AG08395 (cell line): ENCODE measurements around the gene SLC26A8.
"Not testable (repeated sequence)": the region's sequence is repeated elsewhere in the genome, so short reads cannot be mapped to it uniquely, and the experiment has no call there.

Experiments
- DNase-seq: peaks from one replicate; pipeline ENCODE4 v3.0.0; 2012; ENCODE audit warnings: mixed read lengths, low spot score

Gene SLC26A8

DNA sequence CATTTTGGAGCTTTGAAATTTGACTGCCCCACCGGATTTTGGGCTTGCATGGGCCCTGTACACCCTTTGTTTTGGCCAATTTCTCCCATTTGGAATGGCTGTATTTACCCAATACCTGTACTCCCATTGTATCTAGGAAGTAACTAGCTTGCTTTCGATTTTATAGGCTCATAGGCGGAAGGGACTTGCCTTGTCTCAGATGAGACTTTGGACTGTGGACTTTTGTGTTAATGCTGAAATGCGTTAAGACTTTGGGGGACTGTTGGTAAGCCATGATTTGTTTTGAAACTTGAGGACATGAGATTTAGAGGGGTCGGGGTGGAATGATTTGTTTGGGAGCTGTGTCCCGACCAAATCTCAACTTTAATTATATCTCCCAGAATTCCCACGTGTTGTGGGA is 83.3 kb downstream of the SLC26A8 start:
- DNase-seq: not testable (repeated sequence)

DNA sequence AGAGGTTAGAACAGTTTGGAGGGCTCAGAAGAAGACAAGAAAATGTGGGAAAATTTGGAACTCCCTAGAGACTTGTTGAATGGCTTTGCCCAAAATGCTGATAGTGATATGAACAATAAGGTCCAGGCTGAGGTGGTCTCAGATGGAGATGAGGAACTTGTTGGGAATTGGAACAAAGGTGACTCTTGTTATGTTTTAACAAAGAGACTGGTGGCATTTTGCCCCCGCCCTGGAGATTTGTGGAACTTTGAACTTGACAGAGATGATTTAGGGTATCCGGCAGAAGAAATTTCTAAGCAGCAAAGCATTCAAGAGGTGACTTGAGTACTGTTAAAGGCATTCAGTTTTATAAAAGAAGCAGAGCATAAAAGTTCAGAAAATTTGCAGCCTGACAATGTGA is 84.4 kb downstream of the SLC26A8 start:
- DNase-seq: not testable (repeated sequence)

DNA sequence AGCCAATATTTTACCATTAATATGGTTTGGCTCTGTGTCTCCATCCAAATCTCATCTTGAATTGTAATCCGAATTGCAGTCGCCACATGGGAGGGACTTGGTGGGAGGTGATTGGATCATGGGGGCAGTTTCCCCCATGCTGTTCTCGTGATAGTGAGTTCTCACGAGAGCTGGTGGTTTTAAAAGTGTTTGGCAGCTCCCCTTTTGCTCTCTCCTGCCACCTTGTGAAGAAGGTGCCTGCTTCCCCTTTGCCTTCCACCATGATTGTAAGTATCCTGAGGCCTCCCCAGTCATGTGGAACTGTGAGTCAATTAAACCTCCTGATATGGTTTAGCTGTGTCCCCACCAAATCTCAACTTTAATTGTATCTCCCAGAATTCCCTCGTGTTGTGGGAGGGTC is 85.2 kb downstream of the SLC26A8 start:
- DNase-seq: not testable (repeated sequence)

DNA sequence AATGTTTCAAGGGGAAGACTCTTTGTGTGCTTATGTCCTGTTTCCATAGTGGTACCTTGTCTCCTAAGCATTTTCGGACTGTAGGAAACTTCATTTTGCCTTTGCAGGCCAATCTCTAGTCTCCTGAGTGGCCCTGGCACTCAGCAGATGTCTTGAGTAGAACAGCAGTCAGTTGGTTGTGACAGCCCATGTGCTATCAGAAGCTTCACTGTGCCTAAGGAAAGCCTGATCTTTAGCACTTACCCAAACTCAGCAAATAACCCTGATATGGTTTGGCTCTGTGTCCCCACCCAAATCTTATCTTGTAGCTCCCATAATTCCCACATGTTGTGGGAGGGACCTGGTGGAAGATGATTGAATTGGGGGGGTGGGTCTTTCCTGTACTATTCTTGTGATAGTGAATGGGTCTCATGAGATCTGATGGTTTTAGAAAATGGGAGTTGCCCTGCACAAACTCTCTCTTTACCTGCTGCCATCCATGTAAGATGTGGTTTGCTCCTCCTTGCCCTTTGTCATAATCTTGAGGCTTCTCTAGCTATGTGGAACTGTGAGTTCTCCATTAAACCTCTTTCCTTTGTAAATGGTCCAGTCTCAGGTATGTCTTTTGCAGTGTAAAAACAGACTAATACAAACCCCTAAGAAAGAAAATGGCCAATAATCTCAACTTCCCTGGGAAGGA is 87.6 kb downstream of the SLC26A8 start:
- DNase-seq: no peak

DNA sequence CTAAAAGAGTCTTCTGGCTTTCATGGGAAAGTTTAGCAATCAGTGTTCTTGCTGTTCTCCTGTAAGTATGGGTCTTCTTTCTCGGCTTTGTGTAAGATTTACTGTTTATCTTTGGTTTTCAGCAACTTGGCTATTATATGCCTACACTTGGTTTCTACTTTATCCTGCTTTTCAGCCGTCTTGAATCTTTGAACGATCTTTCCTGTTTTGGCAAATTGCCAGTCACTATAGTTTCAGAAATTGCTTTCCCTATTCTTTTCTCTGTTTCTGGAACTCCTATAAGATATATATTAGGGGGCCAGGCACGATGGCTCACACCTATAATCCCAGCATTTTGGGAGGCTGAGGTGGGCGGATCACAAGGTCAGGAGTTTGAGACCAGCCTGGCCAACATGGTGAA is 89.0 kb downstream of the SLC26A8 start:
- DNase-seq: no peak

DNA sequence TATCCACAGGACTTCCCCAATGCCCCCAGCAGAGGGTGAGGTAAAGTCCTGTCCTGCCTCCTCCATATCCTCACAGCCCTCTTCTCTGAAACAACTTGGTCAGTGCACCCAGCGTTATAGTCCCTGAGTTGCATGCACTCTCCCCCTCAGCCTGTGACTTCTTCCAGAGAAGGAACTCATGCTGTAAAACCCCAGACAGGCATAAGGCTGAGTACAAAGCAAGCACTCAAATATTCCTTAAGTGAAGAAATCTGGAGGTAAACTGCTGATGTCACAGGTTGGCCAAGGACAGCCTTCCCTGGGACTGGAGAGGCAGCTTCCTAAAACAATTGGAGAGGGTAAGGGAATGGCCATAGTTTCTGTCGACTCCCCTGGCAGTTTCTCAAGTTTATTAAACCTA is 90.6 kb downstream of the SLC26A8 start:
- DNase-seq: no peak

DNA sequence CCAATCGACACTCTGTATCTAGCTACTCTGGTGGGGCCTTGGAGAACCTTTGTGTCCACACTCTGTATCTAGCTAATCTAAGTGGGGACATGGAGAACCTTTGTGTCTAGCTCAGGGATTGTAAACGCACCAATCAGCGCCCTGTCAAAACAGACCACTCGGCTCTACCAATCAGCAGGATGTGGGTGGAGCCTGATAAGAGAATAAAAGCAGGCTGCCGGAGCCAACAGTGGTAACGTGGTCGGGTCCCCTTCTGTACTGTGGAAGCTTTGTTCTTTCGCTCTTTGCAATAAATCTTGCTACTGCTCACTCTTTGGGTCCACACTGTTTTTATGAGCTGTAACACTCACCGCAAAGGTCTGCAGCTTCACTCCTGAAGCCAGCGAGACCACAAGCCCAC is 92.6 kb downstream of the SLC26A8 start:
- not testable (repeated sequence) for DNase-seq

DNA sequence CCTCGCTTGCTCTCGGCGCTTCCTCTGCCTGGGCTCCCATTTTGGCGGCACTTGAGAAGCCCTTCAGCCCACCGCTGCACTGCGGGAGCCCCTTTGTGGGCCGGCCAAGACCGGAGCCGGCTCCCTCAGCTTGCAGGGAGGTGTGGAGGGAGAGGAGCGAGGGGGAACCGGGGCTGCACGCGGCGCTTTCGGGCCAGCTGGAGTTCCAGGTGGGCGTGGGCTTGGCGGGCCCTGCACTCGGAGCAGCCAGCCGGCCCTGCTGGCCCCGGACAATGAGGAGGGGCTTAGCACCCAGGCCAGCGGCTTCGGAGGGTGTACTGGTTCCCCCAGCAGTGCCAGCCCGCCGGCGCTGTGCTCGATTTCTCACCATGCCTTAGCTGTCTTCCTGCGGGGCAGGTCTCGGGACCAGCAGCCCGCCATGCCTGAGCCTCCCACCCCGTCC is 93.3 kb downstream of the SLC26A8 start:
- DNase-seq: no peak

DNA sequence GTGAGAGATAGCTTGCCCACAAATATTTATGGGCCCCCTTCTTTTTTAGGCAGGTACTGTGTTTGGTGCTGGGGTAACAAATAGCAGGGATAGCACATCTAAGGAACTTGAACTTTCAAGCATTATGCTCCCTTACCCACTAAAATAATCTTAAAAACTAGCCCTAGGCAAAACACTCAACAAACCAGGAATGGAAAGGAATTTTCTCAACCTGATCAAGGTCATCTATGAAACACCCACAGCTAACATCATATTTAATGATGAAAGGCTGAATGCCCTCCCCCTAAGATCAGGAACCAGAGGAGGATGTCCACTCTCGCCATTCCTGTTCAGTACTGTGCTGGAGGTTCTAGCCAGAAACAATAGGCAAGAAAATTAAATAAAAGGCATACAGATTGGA is 94.8 kb downstream of the SLC26A8 start:
- DNase-seq: no peak

DNA sequence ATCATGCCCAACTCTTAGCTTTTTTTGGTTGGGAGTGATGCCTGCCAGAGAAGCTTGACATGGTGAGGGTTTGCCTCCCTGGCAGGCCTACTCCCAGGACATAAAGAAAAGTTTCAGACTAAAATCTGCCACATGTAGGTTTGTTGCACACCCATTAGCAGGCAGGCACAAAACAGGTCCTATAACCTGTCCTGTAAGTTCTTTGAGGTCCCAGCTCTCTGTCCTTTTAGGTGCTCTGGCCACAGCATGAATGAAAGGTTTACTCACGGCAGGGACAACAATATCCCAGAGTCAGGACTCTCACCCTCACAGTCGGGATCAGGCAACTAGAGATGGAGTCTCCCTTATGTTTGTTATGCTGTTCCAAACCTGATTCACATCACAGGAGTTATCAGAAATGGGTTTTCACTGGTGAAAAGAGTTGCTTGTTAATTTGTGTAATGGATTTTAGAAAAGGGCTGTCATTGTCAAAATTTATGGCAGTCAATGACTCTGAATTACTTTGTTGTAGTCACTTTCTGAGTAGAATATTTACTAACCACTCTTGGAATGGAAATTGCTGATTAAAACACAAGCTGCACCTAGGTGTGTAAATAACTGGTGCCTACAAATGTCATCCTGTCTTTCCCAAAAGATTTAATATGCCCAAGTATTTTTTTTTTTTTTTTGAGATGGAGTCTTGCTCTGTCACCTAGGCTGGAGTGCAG is 97.8 kb downstream of the SLC26A8 start:
- DNase-seq: no peak

DNA sequence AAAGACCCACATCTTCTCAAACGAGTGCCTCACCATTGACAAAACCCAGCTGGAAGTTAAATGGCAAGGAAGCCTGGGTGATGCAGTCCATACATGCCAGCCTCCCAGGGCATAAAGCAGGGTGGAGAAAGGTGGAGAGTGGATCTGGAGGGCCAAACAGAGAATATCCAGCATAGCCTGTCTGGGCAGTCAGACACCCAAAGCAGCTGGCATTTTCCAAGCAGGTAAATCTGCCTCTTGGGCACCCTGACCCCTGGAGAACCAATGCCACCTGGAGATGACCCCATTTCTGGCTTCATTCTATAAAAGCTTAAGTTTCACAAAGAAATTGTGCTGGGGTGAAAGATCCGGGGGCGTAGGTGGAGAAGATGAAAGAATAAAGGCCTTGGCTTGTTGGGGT is 98.5 kb downstream of the SLC26A8 start:
- no peak for DNase-seq

DNA sequence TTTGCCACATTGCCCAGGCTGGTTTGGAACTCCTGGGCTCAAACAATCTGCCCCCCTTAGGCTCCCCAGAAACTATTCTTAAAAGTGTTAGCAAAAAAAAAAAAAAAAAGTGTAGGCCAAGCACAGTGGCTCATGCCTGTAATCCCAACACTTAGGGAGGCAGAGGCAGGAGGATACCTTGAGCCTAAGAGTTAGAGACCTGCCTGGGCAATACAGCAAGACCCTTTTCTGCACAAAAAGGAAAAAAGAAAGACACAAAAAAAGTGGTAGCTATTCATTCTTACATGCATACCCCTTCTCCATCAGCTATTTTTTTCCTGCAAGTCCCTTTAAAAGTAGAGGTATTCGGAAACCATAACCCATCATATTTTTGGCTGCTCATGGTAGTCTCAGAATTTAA is 100.3 kb downstream of the SLC26A8 start:
- DNase-seq: no peak

DNA sequence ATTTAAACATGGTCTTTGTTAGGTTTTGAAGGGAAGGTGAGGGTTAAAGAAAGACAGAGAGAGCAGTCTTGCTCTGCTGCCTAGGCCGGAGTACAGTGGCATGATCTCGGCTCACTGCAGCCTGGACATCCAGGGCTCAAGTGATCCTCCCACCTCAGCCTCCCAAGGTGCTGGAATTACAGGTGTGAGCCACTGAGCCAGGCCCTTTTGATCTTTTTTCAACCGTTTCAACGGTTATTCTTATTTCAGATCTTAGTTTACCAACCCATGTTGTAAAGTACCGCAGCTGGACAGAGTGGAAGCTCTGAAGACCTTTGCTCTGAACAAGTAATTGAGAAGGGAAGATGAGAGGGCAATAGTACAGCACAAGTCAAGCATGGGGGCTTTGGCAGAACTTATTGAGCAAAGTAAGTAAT is 102.3 kb downstream of the SLC26A8 start:
- DNase-seq: no peak

DNA sequence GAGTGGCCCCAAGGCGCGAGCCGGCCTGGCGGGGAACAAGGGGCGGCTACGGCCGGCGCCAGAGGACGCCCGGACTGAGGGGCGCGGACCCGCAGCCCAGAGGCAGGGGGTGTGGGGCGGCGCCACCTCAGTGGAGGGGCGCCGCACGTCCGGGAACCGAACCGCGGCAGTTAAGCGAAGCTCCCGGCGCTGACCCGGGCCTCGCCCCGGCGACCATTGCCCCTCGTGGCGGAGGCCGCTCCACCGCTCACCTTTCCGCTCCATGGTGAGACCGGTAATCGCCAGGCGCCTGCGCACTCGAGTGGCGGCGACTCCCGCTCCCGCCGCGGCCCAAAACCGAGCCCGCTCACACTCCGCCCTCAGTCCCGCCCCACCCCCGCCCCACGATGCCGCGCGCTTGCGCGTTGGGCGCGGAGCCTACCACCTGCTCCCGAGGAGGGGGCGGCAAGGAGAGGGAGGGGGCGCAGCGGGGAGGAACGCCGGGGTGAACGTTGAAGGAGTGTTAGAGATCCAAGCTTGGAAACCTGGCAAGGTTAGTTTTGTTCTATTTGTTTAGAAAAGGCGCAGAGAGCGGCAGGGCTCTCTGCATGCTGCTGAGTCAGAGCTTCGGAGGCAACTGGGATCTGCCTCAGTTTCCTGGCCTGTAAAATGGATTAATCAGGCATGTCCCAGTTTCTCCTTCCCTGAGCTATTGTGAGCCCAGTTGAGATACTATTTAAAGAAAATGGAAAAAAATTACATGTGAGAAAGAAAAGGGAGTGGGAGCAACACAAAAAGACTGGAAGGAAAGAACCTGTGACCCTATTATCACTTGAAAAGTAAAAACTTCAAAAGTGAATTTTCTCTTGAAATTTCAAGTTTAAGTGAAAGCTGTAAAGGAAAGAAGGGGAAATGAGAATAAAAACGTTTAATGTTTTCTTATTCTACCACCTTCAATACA is 103.4 kb downstream of the SLC26A8 start, which contains the start of gene SRPK1:
SRPK1 (minus strand) TSS at position 306 of the 940 bp plus-strand sequence; CDS start at position 264, 42 bp downstream.
- peak; percentile 97 for DNase-seq

DNA sequence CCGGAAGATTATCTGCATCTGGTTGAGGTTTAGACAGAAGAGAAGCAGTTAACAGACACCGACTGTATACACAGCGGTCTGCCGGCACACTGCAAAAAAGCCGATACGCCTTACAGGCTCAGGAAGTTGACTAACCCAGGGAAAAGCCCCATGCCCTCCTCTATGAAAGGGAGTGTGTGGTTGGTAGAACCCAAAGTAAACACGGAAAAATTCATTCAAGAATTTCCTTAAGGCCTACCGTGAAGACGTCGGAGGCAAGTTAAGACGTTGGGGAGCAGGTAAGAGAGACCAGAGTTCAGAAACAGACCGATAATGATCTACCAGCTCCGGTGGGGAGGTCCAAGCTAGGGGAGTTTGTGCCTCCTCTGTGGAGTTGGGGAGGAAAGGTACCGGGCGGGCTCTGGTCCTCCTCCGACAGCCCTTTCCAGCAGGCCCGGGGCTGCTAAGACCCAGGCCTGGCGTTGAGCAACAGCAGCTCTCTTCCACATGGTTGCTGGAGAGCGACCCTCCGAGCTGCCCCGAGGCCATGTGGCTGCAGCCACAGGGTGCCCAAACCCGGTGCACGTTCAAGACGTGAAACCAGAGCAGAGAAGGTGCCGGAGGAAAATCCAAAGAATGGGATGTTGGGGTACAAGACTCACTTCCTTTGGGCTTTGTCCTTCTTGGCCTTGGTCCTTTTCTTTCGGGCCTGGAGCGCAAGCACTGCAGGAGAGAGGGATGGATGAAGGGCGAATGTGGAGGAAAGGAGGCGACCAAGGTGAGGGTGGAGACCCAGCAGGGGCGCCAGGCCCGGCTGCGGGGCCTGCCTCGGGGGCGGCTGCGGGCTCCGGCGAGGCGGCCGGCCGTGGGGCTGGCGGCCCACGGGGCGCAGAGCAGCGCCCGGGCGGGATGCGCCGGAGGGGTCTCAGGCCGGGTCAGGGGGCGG is 104.4 kb downstream of the SLC26A8 start:
- DNase-seq: peak; percentile 36

DNA sequence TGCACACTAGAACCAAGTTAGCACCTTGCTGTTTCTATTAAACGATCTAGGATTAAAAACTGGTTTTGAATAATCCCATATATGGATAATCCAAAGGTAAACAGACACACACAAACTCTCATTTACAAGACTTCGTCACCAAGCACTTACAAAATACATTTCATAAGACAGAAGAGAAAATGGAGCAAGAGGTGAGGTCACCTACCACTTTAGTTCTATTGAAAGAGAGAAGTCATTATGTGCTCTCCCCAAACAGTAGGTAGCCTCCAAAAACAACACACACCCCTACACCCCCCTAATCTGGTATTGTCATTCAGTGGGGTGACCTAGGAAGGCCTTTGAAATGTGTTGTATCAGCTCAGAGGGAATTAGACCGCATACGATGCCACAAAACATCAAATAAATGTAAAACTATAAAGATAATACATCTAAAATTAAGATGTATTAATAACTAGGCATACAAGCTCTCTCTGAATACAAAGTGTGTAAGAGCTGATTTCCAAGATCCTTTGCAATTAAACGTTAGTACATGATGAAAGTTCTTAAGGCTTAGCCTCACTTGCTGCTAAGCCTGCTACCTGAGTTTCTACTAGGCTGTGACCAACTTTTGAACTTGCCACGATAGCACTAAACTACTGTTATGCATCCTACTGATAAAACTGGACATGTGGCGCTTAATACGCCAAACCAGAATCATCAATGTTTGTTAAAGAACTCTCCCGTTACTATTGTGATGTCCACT is 105.2 kb downstream of the SLC26A8 start:
- DNase-seq: no peak

DNA sequence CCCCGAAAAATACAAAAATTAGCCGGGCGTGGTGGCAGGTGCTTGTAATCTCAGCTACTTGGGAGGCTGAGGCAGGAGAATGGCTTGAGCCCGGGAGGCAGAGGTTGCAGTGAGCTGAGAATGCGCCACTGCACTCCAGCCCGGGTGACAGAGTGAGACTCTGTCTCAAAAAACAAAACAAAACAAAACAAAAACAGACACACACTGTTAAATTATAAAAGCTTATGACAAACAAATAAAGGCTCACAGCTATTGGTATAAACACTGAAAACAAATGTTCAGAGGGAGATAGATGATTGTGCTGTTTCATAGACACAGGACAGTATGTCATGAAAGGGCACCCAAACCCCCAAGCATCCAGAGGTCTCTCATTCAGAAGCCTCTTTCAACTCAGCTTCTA is 107.5 kb downstream of the SLC26A8 start:
- not testable (repeated sequence) for DNase-seq

DNA sequence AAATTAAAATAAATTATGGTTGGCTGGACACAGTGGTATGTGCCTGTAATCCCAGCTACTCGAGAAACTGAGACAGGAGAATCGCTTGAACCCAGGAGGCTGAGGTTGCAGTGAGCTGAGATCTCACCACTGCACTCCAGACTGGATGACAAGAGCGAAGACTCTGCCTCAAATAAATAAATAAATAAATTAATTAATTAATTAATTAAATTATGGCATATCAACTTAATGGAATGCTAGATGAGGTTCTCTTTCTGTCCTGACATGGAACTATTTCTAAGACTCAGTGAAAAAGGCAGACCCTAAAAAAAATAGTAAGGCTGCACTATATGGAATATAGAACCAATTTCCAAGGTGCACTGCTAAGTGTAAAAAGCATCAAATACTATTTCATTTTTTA is 108.4 kb downstream of the SLC26A8 start:
- no peak for DNase-seq

DNA sequence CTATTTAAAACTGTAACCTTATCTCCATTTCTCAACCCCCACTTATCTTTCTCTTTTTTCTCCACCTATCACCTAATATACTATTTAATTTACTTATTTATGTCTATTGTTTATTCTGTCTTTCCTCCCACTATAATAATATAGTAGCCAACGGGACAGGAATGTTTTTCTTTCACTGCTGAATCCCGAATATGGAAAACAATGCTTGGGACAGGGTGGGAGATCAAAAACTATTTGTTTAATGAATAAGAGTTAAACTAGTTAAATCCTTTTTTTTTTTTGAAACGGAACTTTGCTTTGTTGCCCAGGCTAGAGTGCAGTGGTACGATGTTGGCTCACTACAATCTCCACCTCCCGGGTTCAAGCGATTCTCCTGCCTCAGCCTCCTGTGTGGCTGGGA is 109.9 kb downstream of the SLC26A8 start:
- DNase-seq: no peak

DNA sequence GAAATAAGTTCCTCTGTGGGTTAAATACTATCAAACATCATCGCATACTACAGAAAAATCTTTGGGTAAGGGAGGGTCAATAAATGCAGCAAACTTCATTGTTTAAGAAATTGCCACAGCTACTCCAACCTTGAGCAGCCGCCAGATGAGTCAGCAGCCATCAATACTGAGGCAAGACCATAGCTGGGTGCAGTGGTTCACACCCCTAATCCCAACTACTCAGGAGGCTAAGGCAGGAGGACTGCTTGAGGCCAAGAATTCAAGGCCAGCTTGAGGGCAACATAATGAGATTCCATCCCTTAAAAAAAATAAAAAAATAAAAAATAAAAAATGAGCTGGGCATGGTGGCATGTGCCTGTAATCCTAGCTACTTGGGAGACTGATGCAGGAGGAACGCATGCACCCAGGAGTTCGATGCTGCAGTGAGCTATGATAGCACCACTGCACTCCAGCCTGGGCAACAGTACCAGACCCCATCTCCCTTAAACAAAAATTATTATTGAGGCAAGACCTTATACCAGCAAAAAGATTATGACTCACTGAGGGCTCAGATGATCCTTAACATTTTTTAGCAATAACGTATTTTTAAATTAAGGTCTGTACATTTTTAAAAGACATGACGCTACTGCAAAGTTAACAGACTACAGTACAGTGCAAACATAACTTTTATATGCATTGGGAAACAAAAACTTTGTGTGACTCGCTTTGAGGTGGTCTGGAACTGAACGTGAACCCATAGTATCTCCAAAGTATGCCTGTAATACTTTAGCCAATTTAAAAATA is 112.4 kb downstream of the SLC26A8 start:
- no peak for DNase-seq
